NCI-H748 (cell line): ENCODE results near the gene LGALS8.
"Not testable (repeated sequence)": the region's sequence is repeated elsewhere in the genome, so short reads cannot be mapped to it uniquely, and the experiment has no call there.

Experiments
- DNase-seq: peaks from one replicate; lab custom pipeline; 2025; ENCODE audit not compliant: unreplicated experiment; lab: John Stamatoyannopoulos, UW

Gene LGALS8

GRCh38 chr1:236580404-236580803 is 56.6 kb downstream of the LGALS8 start:
- not testable (repeated sequence) for DNase-seq

- no peak for DNase-seq
Observed at GRCh38 chr1:236581528-236581927, 57.7 kb downstream of the LGALS8 start.

DNA sequence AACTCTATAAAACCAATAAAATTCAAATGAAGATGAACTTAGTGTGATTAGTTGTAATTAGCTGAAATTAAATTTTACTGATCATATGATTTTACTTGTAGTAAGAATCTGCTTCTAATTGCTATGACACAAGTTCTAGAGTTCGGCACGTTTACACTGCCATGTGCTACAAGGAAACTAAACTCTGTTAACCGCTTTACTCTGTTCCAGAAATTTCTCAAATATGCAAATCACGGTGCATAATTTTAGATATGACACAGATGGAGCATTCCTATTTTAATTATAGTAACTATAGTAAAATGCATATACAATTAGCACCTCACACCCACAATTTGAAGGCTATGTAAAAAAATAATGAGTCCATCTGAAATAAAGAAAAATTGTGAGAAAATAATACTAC is 65.7 kb downstream of the LGALS8 start:
- DNase-seq, result no peak

DNA sequence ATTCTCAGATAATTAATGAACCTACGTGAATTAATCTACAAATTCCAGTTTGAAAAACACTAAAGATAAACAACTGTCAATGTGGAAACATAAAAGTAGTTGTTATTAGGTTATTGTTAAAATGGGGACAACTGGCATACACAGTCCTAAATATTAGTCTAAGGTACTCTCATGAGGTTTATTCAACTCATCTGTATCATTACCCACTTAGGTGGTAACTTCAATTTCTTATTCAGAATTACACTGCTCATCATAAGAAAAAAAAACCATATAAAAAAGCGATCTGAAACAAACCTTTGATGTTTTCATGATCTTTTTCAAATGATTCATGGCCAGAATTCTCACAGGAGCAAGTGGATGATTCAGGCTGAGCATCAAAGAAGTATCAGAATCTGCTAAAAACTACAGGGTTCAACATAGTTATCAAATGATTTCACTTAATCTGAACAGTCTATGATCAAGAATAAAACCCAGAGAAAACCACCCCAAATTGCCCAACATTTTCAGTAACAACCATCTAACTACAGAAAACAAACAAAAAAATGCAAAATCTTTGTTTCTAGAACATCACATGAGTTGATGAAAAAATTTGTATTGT is 66.9 kb downstream of the LGALS8 start:
- DNase-seq, result no peak

DNA sequence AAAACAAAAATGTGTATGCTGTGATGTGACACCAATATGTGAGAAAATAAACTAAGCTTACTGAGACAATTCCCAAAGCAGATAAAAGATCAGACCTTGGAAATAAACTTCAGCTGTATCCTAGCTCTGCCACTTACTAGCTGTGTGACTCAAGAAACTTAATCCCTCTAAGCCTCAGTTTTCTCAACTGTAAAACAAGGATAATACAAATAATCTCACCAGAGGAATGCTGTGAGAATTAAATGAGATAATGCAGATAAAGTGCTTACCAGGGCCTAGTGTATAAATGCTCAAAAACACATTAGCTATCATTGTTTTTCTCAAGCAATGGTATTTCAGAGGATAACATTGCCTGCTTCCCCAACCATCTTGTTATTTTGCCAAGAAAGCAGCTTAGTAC is 78.4 kb downstream of the LGALS8 start:
- DNase-seq, result no peak
